ES-I3 (cell line): ENCODE results near the gene TMEM164.

Experiments used
- H3K36me3 ChIP-seq: 2 replicates; pipeline ENCODE4 v1.6.1; 2013; ENCODE audit warnings: mild to moderate bottlenecking, low read length, control low read depth, moderate library complexity; ENCODE audit not compliant: insufficient read depth
- H3K4me1 ChIP-seq: 2 replicates; pipeline ENCODE4 v1.6.1; 2013; ENCODE audit warnings: mild to moderate bottlenecking, control low read depth, low read length; ENCODE audit not compliant: insufficient read depth
- H3K9ac ChIP-seq: 2 replicates; pipeline ENCODE4 v1.6.1; 2013; ENCODE audit warnings: low read depth, mild to moderate bottlenecking, low read length, moderate library complexity
- H3K9me3 ChIP-seq: 2 replicates; pipeline ENCODE4 v1.6.1; 2013; ENCODE audit warnings: mild to moderate bottlenecking, low read length, moderate library complexity; ENCODE audit not compliant: control insufficient read depth, insufficient read depth

The TMEM164 gene

GRCh38 chrX:110097920-110098319, 95.0 kb downstream of the TMEM164 start:
- Histone ChIP-seq H3K9ac (no peak overlapping the region), H3K36me3 (no peaks in the 10 kb centered on the region), H3K4me1 (no peaks in the 10 kb centered on the region), H3K9me3 (no peaks in the 10 kb centered on the region)

- no peaks in the 10 kb centered on the region for H3K36me3 ChIP-seq
- H3K4me1 ChIP-seq, result 0 out of 2 replicates have a peak, but pooled peaks cover 3% of the 10 kb centered on the region
- H3K9me3 ChIP-seq, result no peaks in the 10 kb centered on the region
- H3K9ac ChIP-seq, result no peak overlapping the region
Observed at GRCh38 chrX:110103344-110103743, 100.4 kb downstream of the TMEM164 start.

GRCh38 chrX:110104078-110104477, 101.2 kb downstream of the TMEM164 start:
- Histone ChIP-seq H3K36me3 (no peaks in the 10 kb centered on the region), H3K9me3 (no peaks in the 10 kb centered on the region), H3K4me1 (0 out of 2 replicates have a peak, but pooled peaks cover 3% of the 10 kb centered on the region), H3K9ac (no peak overlapping the region)

GRCh38 chrX:110108381-110108821, 105.5 kb downstream of the TMEM164 start:
- no peaks in the 10 kb centered on the region for H3K9me3 ChIP-seq
- H3K36me3 ChIP-seq, result no peaks in the 10 kb centered on the region
- H3K9ac ChIP-seq, result no peak overlapping the region
- H3K4me1 ChIP-seq, result no peaks in the 10 kb centered on the region

GRCh38 chrX:110114260-110114776, 111.4 kb downstream of the TMEM164 start:
- Histone ChIP-seq H3K9ac (no peak overlapping the region), H3K4me1 (no peaks in the 10 kb centered on the region), H3K9me3 (no peaks in the 10 kb centered on the region), H3K36me3 (no peaks in the 10 kb centered on the region)

GRCh38 chrX:110116066-110116980, 113.4 kb downstream of the TMEM164 start:
- Histone ChIP-seq H3K36me3 (no peaks in the 10 kb centered on the region), H3K9me3 (no peaks in the 10 kb centered on the region)

GRCh38 chrX:110118530-110118929, 115.6 kb downstream of the TMEM164 start:
- Histone ChIP-seq H3K9me3 (no peaks in the 10 kb centered on the region), H3K9ac (no peak overlapping the region), H3K36me3 (no peaks in the 10 kb centered on the region), H3K4me1 (no peaks in the 10 kb centered on the region)

More at GRCh38 chrX:110116066-110116980, 113.4 kb downstream of the TMEM164 start:
- Histone ChIP-seq H3K9ac (no peak overlapping the region), H3K4me1 (no peaks in the 10 kb centered on the region)

GRCh38 chrX:110119480-110119879, 116.6 kb downstream of the TMEM164 start:
- Histone ChIP-seq H3K9me3 (no peaks in the 10 kb centered on the region), H3K9ac (no peak overlapping the region), H3K4me1 (no peaks in the 10 kb centered on the region), H3K36me3 (no peaks in the 10 kb centered on the region)

- H3K36me3 ChIP-seq, result no peaks in the 10 kb centered on the region
- H3K9me3 ChIP-seq, result no peaks in the 10 kb centered on the region
- no peaks in the 10 kb centered on the region for H3K4me1 ChIP-seq
- H3K9ac ChIP-seq, result no peak overlapping the region
Observed at GRCh38 chrX:110120025-110120424, 117.1 kb downstream of the TMEM164 start.

GRCh38 chrX:110123331-110123782, 120.4 kb downstream of the TMEM164 start:
- no peaks in the 10 kb centered on the region for H3K36me3 ChIP-seq
- no peak overlapping the region for H3K9ac ChIP-seq
- no peaks in the 10 kb centered on the region; the same call in 1 of the 2 replicates for H3K4me1 ChIP-seq
- no peaks in the 10 kb centered on the region for H3K9me3 ChIP-seq

- Histone ChIP-seq H3K4me1 (no peaks in the 10 kb centered on the region; the same call in 1 of the 2 replicates), H3K36me3 (no peaks in the 10 kb centered on the region), H3K9ac (no peak overlapping the region), H3K9me3 (no peaks in the 10 kb centered on the region)
Observed at GRCh38 chrX:110125446-110126162, 122.7 kb downstream of the TMEM164 start.

- Histone ChIP-seq H3K9ac (no peak overlapping the region), H3K4me1 (no peaks in the 10 kb centered on the region), H3K9me3 (no peaks in the 10 kb centered on the region), H3K36me3 (no peaks in the 10 kb centered on the region)
Observed at GRCh38 chrX:110131031-110131430, 128.1 kb downstream of the TMEM164 start.

GRCh38 chrX:110132450-110133114, 129.7 kb downstream of the TMEM164 start:
- no peaks in the 10 kb centered on the region for H3K4me1 ChIP-seq
- H3K9ac ChIP-seq, result no peak overlapping the region
- no peaks in the 10 kb centered on the region for H3K36me3 ChIP-seq
- H3K9me3 ChIP-seq, result no peaks in the 10 kb centered on the region

GRCh38 chrX:110133735-110134370, 130.9 kb downstream of the TMEM164 start:
- H3K36me3 ChIP-seq, result no peaks in the 10 kb centered on the region
- no peak overlapping the region for H3K9ac ChIP-seq
- no peaks in the 10 kb centered on the region for H3K9me3 ChIP-seq
- H3K4me1 ChIP-seq, result no peaks in the 10 kb centered on the region
